Type B pancreatic cell (in vitro differentiated cells): Measurements from ENCODE around the gene SMG9. TPM values are rescaled to one million over a fixed set of nuclear protein-coding genes. Genes with fewer than 3 reads are reported as not detected.

ENCODE experiments used
- DNase-seq: peaks from one replicate; pipeline ENCODE4 v3.0.0; 2021; ENCODE audit warnings: mixed read lengths; ENCODE audit not compliant: unreplicated experiment; ENCODE audit errors: extremely low spot score
- H3K27ac Mint-ChIP-seq: 2 replicates; pipeline ENCODE4 v1.8.0; 2021; ENCODE audit warnings: mild to moderate bottlenecking, mixed read lengths
- H3K27me3 Mint-ChIP-seq: 2 replicates; pipeline ENCODE4 v1.8.0; 2021; ENCODE audit warnings: mixed read lengths
- H3K36me3 Mint-ChIP-seq: 2 replicates; pipeline ENCODE4 v1.8.0; 2021; ENCODE audit warnings: mixed read lengths
- H3K4me1 Mint-ChIP-seq: one replicate; pipeline ENCODE4 v1.8.0; 2021; ENCODE audit warnings: mixed read lengths; ENCODE audit not compliant: unreplicated experiment
- H3K4me3 Mint-ChIP-seq: 2 replicates; pipeline ENCODE4 v1.8.0; 2021; ENCODE audit warnings: mild to moderate bottlenecking, mixed read lengths
- H3K9me3 Mint-ChIP-seq: 2 replicates; pipeline ENCODE4 v1.8.0; 2021; ENCODE audit warnings: mixed read lengths
- total RNA-seq: library from RNA; stranded (reverse); gene quantifications from 2 replicates; pipeline ENCODE4 v1.2.1, GENCODE V29; 2021; ENCODE audit warnings: low replicate concordance
- TF ChIP-seq, protein P1 (sequence below): fragments of 200-600 bp; sonication (generic); conservative IDR thresholded peaks from 2 replicates; pipeline ENCODE4 v1.5.0; 2021; ENCODE audit warnings: antibody characterized with exemption, mild to moderate bottlenecking

SMG9 gene
- total RNA-seq, 1 donor from 2014 or later = 64.9 TPM

DNA sequence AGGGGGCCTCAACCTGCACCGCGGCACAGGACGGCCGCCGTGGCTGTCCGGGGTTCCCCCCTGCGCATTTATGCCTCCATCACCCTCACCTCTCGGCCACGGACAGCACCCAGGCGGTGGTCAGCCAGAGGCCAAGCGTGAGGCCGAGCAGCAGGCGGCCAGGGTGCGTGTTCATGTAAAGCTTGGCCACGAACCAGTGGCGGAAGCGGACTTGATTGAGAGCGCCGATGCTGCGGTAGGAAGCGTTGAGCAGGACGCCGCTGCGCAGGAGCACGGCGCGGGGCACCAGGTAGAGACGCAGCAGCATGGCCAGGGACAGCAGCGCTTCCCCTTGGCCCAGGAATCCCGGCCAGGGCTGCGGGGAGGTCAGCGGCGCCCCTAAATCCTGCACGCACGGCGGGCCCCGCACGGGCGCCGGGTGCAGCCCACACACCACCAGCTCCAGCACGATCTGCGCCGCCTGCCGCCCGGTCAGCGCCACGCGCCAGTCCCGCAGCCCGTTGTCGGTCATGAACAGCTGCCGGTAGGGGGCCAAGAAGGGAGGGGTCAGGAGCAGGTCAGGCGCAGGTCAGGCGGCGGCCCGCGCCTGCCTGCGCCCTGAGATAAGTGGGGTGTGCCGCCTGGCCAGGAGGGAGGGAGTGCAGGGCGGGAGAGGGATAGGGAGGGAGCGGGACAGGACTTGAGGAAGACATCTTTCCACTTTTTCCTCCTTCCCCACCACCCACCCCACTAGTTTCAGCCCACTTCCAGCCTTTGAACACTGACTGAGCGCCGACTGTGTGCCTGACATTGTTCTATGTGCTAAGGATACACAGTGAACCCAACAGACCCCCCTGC lies 19.6 kb upstream of the SMG9 start:
- Mint-ChIP-seq H3K27ac (no peak overlapping the region), H3K9me3 (no peaks in the 10 kb centered on the region), H3K36me3 (no peaks in the 10 kb centered on the region), H3K4me3 (peak overlapping the region; percentile 77), H3K27me3 (peaks cover 34% of the 10 kb centered on the region), H3K4me1 (peaks cover 37% of the 10 kb centered on the region)
- TF ChIP-seq, protein P1, sequence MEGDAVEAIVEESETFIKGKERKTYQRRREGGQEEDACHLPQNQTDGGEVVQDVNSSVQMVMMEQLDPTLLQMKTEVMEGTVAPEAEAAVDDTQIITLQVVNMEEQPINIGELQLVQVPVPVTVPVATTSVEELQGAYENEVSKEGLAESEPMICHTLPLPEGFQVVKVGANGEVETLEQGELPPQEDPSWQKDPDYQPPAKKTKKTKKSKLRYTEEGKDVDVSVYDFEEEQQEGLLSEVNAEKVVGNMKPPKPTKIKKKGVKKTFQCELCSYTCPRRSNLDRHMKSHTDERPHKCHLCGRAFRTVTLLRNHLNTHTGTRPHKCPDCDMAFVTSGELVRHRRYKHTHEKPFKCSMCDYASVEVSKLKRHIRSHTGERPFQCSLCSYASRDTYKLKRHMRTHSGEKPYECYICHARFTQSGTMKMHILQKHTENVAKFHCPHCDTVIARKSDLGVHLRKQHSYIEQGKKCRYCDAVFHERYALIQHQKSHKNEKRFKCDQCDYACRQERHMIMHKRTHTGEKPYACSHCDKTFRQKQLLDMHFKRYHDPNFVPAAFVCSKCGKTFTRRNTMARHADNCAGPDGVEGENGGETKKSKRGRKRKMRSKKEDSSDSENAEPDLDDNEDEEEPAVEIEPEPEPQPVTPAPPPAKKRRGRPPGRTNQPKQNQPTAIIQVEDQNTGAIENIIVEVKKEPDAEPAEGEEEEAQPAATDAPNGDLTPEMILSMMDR = peak; percentile 76
- DNase-seq = peak; percentile 82

DNA sequence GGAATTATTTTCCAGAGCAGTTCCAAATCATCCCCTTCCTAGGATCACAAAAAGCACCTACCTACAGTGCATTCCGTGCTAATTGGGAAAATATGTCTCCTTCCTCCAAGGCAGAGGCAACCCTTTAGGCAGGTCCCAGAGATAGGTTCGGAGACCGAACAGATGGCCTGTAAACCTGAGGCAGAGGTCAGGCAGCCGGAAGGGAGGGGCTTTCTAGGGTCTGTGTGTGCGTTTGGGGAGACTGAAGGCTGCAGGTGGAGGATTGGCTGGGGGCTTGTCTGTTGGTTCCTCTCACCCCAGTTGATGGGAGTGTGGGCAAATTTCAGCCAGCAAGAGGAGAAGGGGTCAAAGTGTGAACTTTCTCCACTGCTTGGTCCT lies 19.0 kb upstream of the SMG9 start:
- H3K9me3 Mint-ChIP-seq = no peaks in the 10 kb centered on the region
- peak overlapping the region; percentile 71 for H3K4me3 Mint-ChIP-seq
- H3K27ac Mint-ChIP-seq = no peak overlapping the region
- no peak for DNase-seq
- TF ChIP-seq, protein P1 = no peak
- H3K27me3 Mint-ChIP-seq = peaks cover 38% of the 10 kb centered on the region
- H3K36me3 Mint-ChIP-seq = no peaks in the 10 kb centered on the region
- H3K4me1 Mint-ChIP-seq = peaks cover 34% of the 10 kb centered on the region

DNA sequence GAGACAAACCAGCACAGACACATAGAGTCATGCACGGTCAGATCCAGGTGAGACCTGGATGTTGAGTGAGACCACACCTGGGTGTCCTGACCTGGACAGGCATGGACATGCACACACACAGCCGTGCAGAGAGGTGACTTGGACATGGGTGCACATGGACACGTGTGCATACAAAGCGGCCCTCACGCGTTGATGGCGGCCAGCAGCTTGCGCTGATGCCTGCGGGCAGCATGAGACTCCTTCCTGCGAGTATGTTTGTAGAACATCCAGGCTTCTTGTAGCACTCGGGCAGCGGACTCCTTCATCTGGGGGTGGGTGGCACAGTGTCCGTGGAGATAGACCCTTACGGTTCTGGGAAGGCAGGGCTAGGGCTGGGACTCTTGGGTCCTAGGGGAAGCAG lies 14.5 kb upstream of the SMG9 start:
- Mint-ChIP-seq H3K4me1 (peaks cover 13% of the 10 kb centered on the region), H3K36me3 (no peaks in the 10 kb centered on the region), H3K4me3 (no peak overlapping the region), H3K27me3 (peaks cover 30% of the 10 kb centered on the region), H3K27ac (no peak overlapping the region), H3K9me3 (no peaks in the 10 kb centered on the region)
- DNase-seq = no peak
- TF ChIP-seq, protein P1 = no peak

DNA sequence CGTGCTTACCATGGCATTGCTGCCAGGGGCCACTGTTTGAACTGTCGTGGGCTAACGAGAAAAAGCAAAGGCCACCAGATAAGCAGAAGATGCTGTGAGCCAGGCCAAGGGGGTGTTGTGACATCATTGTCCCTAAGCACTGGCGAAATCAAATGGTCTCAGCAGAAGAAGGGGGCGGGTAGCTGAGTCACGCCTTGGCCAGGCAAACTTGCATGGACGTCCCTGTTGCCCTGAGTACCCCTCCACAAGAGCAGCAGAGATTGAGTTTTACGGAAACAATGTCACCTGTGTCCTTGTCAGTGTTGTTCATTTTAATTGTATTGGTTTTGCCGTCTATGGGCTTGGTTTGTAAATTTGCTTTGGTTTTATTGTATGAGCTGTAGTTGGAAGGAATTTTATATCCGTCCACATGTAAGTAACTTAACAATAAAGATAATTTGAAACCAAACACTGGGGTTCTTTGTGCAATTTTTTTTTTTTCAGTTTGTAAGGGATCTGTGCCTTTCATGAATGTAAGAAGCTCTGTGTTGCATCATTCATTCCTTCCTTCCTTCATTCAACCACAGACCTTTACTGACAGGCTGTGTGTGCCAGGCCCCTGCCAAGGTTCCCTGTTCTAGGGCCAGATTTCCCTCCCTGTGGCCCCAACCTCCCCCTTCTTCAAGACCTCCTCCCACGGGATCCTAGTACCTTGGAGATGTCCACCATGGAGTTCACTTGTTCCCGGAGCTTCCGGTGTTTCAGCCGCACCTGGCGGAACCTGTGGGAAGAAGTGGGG lies 13.7 kb upstream of the SMG9 start:
- Mint-ChIP-seq H3K9me3 (no peaks in the 10 kb centered on the region), H3K4me3 (no peak overlapping the region), H3K36me3 (no peaks in the 10 kb centered on the region), H3K27ac (no peak overlapping the region), H3K4me1 (peaks cover 10% of the 10 kb centered on the region), H3K27me3 (peaks cover 25% of the 10 kb centered on the region)
- TF ChIP-seq, protein P1 = no peak
- DNase-seq = no peak

DNA sequence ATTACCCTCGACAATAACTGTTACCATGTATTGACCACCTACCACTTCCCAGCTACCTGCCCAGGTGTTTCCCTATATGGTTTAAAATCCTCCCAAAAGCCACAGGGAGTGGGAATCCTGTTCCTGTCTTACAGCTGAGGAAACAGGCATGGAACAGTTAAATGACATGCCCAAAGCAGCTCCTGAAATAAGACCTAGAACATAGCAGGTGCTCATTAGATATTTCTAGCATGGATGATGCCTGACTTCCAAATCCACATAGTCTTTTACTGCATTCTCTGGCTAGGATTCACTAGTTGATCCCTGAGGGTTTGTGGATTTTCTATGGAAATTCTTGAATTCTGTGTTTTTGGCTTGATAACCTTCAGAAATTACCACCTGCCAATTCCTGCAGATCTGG lies 13.1 kb upstream of the SMG9 start:
- Mint-ChIP-seq H3K4me3 (no peak overlapping the region), H3K9me3 (no peaks in the 10 kb centered on the region), H3K4me1 (peaks cover 6% of the 10 kb centered on the region), H3K36me3 (no peaks in the 10 kb centered on the region), H3K27me3 (peaks cover 18% of the 10 kb centered on the region), H3K27ac (no peak overlapping the region)
- no peak for DNase-seq
- TF ChIP-seq, protein P1 = no peak
